22Rv1 (cell line): Measurements from ENCODE around the gene PLXNA4.

Experiments used
- CTCF ChIP-seq: fragments of 450-650 bp; IDR thresholded peaks from 2 replicates; pipeline ENCODE4 v1.5.1; 2017; ENCODE audit warnings: mild to moderate bottlenecking
- ZFX ChIP-seq: fragments of 450-650 bp; IDR thresholded peaks from 2 replicates; pipeline ENCODE4 v1.6.1; 2017; ENCODE audit warnings: antibody characterized with exemption, borderline replicate concordance

- TF ChIP-seq CTCF, result no peak
- TF ChIP-seq ZFX, result no peak
Measured at GRCh38 chr7:132603220-132603833, 27.1 kb upstream of the PLXNA4 start.
